DND-41 (cell line): ENCODE results near the gene CEP162.
"Not testable (repeated sequence)": the region's sequence is repeated elsewhere in the genome, so short reads cannot be mapped to it uniquely, and the experiment has no call there.

Source experiments
- ATAC-seq: fragments of 200-7000 bp; cut with Tn5 transposase; 3 replicates; pipeline ENCODE4 v1.9.1; 2021; ENCODE audit warnings: low read depth; ENCODE audit not compliant: insufficient read depth
- DNase-seq: peaks from one replicate; pipeline ENCODE4 v3.0.0-alpha.2; 2020
- H2AFZ ChIP-seq: 2 replicates; pipeline ENCODE4 v1.6.0; 2012; ENCODE audit warnings: low read depth, low read length
- H3K27ac ChIP-seq: 2 replicates; pipeline ENCODE4 v1.5.1; 2012; ENCODE audit warnings: low read length, inconsistent platforms
- H3K27me3 ChIP-seq: fragments of 200-600 bp; sonication (generic); 2 replicates; pipeline ENCODE4 v1.6.0; 2012; ENCODE audit warnings: low read length, mild to moderate bottlenecking, inconsistent platforms; ENCODE audit not compliant: insufficient read depth, poor library complexity
- H3K36me3 ChIP-seq: 2 replicates; pipeline ENCODE4 v1.5.1; 2012; ENCODE audit warnings: low read length, inconsistent platforms; ENCODE audit not compliant: insufficient read depth
- H3K4me1 ChIP-seq: 2 replicates; pipeline ENCODE4 v1.5.1; 2012; ENCODE audit warnings: mild to moderate bottlenecking, low read length; ENCODE audit not compliant: insufficient read depth
- H3K4me2 ChIP-seq: 2 replicates; pipeline ENCODE4 v1.6.0; 2012; ENCODE audit warnings: mild to moderate bottlenecking, moderate library complexity, low read length, inconsistent platforms; ENCODE audit not compliant: insufficient read depth
- H3K4me3 ChIP-seq, 2 experiments: fragments of 200-600 bp in 1 of 2; shearing (Covaris generic) in 1 of 2; 2 replicates each; pipeline ENCODE4 v1.5.1; 2012 to 2016; ENCODE audit warnings: inconsistent platforms in 2 of 2, low read length in 2 of 2, mild to moderate bottlenecking in 2 of 2, low read depth in 1 of 2, moderate library complexity in 1 of 2
- H3K79me2 ChIP-seq: 2 replicates; pipeline ENCODE4 v1.6.0; 2012; ENCODE audit warnings: low read length, inconsistent platforms; ENCODE audit not compliant: insufficient read depth
- H3K9ac ChIP-seq: 2 replicates; pipeline ENCODE4 v1.6.0; 2012; ENCODE audit warnings: low read depth, mild to moderate bottlenecking, inconsistent platforms, low read length, moderate library complexity
- H3K9me3 ChIP-seq: 2 replicates; pipeline ENCODE4 v1.5.1; 2012; ENCODE audit warnings: low read length, moderate library complexity, mild to moderate bottlenecking, inconsistent platforms; ENCODE audit not compliant: insufficient read depth, severe bottlenecking
- H4K20me1 ChIP-seq: 2 replicates; pipeline ENCODE4 v1.6.0; 2012; ENCODE audit warnings: low read length; ENCODE audit not compliant: insufficient read depth
- CTCF ChIP-seq: IDR thresholded peaks from 2 replicates; pipeline ENCODE4 v1.5.1; 2012; ENCODE audit warnings: borderline replicate concordance, low read length, moderate library complexity, mild to moderate bottlenecking; ENCODE audit not compliant: poor library complexity, severe bottlenecking; ENCODE audit errors: extremely low read depth
- EZH2 ChIP-seq: IDR thresholded peaks from 3 replicates; pipeline ENCODE4 v1.6.1; 2012; ENCODE audit warnings: borderline replicate concordance, low read depth, mild to moderate bottlenecking, moderate library complexity, low read length, inconsistent platforms; ENCODE audit not compliant: severe bottlenecking

CEP162 gene

GRCh38 chr6:84107495-84107894, 119.9 kb downstream of the CEP162 start:
- TF ChIP-seq CTCF (no peak), EZH2 (no peak)
- no peaks in the 10 kb centered on the region for H3K4me1 ChIP-seq
- no peak overlapping the region for H3K27ac ChIP-seq
- H3K9ac ChIP-seq: no peak overlapping the region
- ATAC-seq (no peak), DNase-seq (no peak)
- H3K36me3 ChIP-seq: no peaks in the 10 kb centered on the region
- H3K79me2 ChIP-seq: no peaks in the 10 kb centered on the region
- no peaks in the 10 kb centered on the region for H3K9me3 ChIP-seq
- no peak overlapping the region for H3K4me2 ChIP-seq
- H3K27me3 ChIP-seq: no peaks in the 10 kb centered on the region
- no peak overlapping the region for H2AFZ ChIP-seq
- no peak overlapping the region for H3K4me3 ChIP-seq
- no peaks in the 10 kb centered on the region for H4K20me1 ChIP-seq

GRCh38 chr6:84105215-84105924, 122.1 kb downstream of the CEP162 start:
- H3K27ac ChIP-seq, H3K9ac ChIP-seq, ATAC-seq, H2AFZ ChIP-seq, H3K4me1 ChIP-seq, H3K4me2 ChIP-seq, H3K9me3 ChIP-seq, H3K4me3 ChIP-seq, H3K27me3 ChIP-seq, H4K20me1 ChIP-seq, H3K79me2 ChIP-seq, H3K36me3 ChIP-seq, DNase-seq: not testable (repeated sequence)

DNA sequence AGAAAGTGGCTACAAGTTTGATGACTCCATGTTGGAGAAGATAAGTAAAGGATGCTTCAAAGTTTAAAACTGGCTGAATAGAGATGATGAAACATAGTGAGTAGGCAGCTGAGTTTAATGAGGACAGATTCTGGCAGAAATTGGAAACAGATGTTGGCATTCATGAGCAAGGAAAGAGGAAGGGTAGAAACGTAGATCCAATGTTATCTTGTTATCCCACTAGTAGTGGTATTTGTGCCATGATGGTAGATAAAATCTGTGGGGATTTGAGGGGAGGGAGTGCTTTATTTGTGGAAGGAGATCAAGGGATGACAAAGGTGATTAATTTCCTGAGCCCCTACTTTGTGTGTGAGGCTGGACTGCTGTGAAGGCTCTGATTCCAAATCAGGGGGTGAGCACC, 124.4 kb downstream of the CEP162 start:
- Histone ChIP-seq H3K27me3 (no peaks in the 10 kb centered on the region), H3K9ac (no peak overlapping the region), H3K4me1 (no peaks in the 10 kb centered on the region), H4K20me1 (no peaks in the 10 kb centered on the region), H3K4me2 (no peak overlapping the region), H3K9me3 (no peaks in the 10 kb centered on the region), H3K4me3 (no peak overlapping the region), H3K27ac (no peak overlapping the region), H3K36me3 (no peaks in the 10 kb centered on the region), H2AFZ (no peak overlapping the region), H3K79me2 (no peaks in the 10 kb centered on the region)
- ATAC-seq (no peak), DNase-seq (no peak)
- TF ChIP-seq EZH2 (no peak), CTCF (no peak)

- H3K27ac ChIP-seq: no peak overlapping the region
- no peak overlapping the region for H2AFZ ChIP-seq
- H3K4me3 ChIP-seq: no peak overlapping the region
- H3K27me3 ChIP-seq: no peaks in the 10 kb centered on the region
- H3K9me3 ChIP-seq: no peaks in the 10 kb centered on the region
- no peak overlapping the region for H3K9ac ChIP-seq
- ATAC-seq (no peak), DNase-seq (no peak)
- no peaks in the 10 kb centered on the region for H3K36me3 ChIP-seq
- TF ChIP-seq CTCF (no peak), EZH2 (no peak)
- no peaks in the 10 kb centered on the region for H3K79me2 ChIP-seq
- no peaks in the 10 kb centered on the region for H4K20me1 ChIP-seq
- no peak overlapping the region for H3K4me2 ChIP-seq
- H3K4me1 ChIP-seq: no peaks in the 10 kb centered on the region
Observed at GRCh38 chr6:84095156-84095555, 132.3 kb downstream of the CEP162 start.
